Fibroblast of lung (primary cell): ENCODE data around the gene HDAC4.

Experiments
- EZH2 ChIP-seq: IDR thresholded peaks from 2 replicates; pipeline ENCODE4 v1.5.1; 2012; ENCODE audit warnings: low read length, control low read depth, mild to moderate bottlenecking; ENCODE audit errors: missing control alignments
- TF ChIP-seq, protein P1 (sequence below), 2 donors: IDR thresholded peaks in 1 of 2; conservative IDR thresholded peaks in 1 of 2; 1 replicate in 1 of 2; 2 replicates in 1 of 2; pipeline ENCODE4 v1.5.1; 2011 to 2012; ENCODE audit warnings: low read length in 2 of 2, control low read depth in 1 of 2, inconsistent platforms in 1 of 2, low read depth in 1 of 2, mild to moderate bottlenecking in 1 of 2

DNA sequence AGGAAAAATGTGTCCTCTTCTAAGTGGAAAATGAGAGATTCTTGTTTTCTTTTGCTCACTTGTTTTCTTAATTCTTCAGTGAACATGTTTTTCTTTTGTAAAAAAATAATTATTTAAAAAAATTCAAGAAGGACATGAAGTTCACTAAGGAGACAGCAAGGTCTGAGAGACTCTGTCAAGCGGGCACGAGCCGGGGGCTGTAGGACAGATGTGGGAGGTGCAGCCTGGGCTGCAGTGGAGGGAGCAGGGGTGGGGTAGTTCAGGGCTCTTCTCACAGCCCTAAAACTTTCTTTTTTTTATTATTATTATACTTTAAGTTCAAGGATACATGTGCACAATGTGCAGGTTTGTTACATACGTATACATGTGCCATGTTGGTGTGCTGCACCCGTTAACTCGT is 4.3 kb upstream of the HDAC4 start:
- TF ChIP-seq, protein P1, sequence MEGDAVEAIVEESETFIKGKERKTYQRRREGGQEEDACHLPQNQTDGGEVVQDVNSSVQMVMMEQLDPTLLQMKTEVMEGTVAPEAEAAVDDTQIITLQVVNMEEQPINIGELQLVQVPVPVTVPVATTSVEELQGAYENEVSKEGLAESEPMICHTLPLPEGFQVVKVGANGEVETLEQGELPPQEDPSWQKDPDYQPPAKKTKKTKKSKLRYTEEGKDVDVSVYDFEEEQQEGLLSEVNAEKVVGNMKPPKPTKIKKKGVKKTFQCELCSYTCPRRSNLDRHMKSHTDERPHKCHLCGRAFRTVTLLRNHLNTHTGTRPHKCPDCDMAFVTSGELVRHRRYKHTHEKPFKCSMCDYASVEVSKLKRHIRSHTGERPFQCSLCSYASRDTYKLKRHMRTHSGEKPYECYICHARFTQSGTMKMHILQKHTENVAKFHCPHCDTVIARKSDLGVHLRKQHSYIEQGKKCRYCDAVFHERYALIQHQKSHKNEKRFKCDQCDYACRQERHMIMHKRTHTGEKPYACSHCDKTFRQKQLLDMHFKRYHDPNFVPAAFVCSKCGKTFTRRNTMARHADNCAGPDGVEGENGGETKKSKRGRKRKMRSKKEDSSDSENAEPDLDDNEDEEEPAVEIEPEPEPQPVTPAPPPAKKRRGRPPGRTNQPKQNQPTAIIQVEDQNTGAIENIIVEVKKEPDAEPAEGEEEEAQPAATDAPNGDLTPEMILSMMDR (conservative IDR thresholded peaks at IDR 0.05 in 1 of 2, IDR thresholded peaks at IDR 0.05 in 1 of 2; ENCODE audit: low read depth in 1 of 2, low read length in 2 of 2) = no peak
- no peak for TF ChIP-seq EZH2
